K562 (cell line): ENCODE measurements around the gene CORO2A. TPM values are rescaled to one million over a fixed set of nuclear protein-coding genes. Genes with fewer than 3 reads are reported as not detected.

Source experiments
- BMI1 ChIP-seq: fragments of 150-350 bp; IDR thresholded peaks from 2 replicates; pipeline ENCODE4 v1.6.1; 2014; ENCODE audit warnings: low read length
- CREB5 ChIP-seq: fragments of 250-450 bp; sonication (Bioruptor Pico); IDR thresholded peaks from 2 replicates; pipeline ENCODE4 v1.5.0; 2020; ENCODE audit warnings: mild to moderate bottlenecking
- CUX1 ChIP-seq: fragments of 200-800 bp; sonication (Bioruptor generic); IDR thresholded peaks from 2 replicates; pipeline ENCODE4 v1.6.1; 2016; ENCODE audit warnings: missing genetic modification characterization, missing compliant biosample characterization
- CXXC5 ChIP-seq: fragments of 250-450 bp; sonication (Bioruptor Pico); IDR thresholded peaks from 2 replicates; pipeline ENCODE4 v1.8.0; 2022; ENCODE audit warnings: inconsistent platforms, mild to moderate bottlenecking, moderate library complexity
- DMBX1 ChIP-seq: fragments of 250-450 bp; sonication (Bioruptor Pico); IDR thresholded peaks from 2 replicates; pipeline ENCODE4 v1.8.0; 2022; ENCODE audit warnings: inconsistent platforms, mild to moderate bottlenecking, moderate library complexity, borderline replicate concordance
- GATAD2A ChIP-seq: fragments of 450-650 bp; IDR thresholded peaks from 2 replicates; pipeline ENCODE4 v1.6.1; 2017
- GTF2E2 ChIP-seq: fragments of 200-800 bp; sonication (Bioruptor generic); IDR thresholded peaks from 2 replicates; pipeline ENCODE4 v1.6.1; 2016; ENCODE audit warnings: missing genetic modification characterization, missing compliant biosample characterization
- ILF3 ChIP-seq: fragments of 450-650 bp; IDR thresholded peaks from 2 replicates; pipeline ENCODE4 v1.6.1; 2018; ENCODE audit warnings: antibody characterized with exemption, mild to moderate bottlenecking, moderate library complexity, borderline replicate concordance
- KDM5B ChIP-seq: fragments of 200-600 bp; sonication (generic); IDR thresholded peaks from 2 replicates; pipeline ENCODE4 v1.6.1; 2012; ENCODE audit warnings: low read depth, mild to moderate bottlenecking, moderate library complexity, low read length, control low read depth, inconsistent platforms; ENCODE audit not compliant: insufficient replicate concordance
- LARP7 ChIP-seq: fragments of 450-650 bp; IDR thresholded peaks from 2 replicates; pipeline ENCODE4 v1.6.1; 2016
- LCOR ChIP-seq: sonication (generic); formaldehyde crosslinking; IDR thresholded peaks from 2 replicates; pipeline ENCODE4 v1.8.0; 2022; ENCODE audit warnings: mild to moderate bottlenecking, missing genetic modification reagents
- MCM3 ChIP-seq: fragments of 450-650 bp; IDR thresholded peaks from 2 replicates; pipeline ENCODE4 v1.6.1; 2016
- PHB ChIP-seq: fragments of 250-450 bp; sonication (Bioruptor Pico); IDR thresholded peaks from 2 replicates; pipeline ENCODE4 v1.5.0; 2021
- SUPT5H ChIP-seq: fragments of 450-650 bp; IDR thresholded peaks from 2 replicates; pipeline ENCODE4 v1.6.1; 2016
- TBL1XR1 ChIP-seq, 2 experiments: IDR thresholded peaks; 2 replicates each; pipeline ENCODE4 v1.6.1; 2012; ENCODE audit warnings: improper control_type of control experiment in 2 of 2, low read length in 2 of 2, mild to moderate bottlenecking in 1 of 2
- TCF7 ChIP-seq: sonication (generic); IDR thresholded peaks from 2 replicates; pipeline ENCODE4 v1.6.1; 2016; ENCODE audit warnings: antibody characterized with exemption, borderline replicate concordance
- VEZF1 ChIP-seq: fragments of 200-800 bp; sonication (Bioruptor generic); IDR thresholded peaks from 2 replicates; pipeline ENCODE4 v1.6.1; 2017; ENCODE audit warnings: missing genetic modification characterization, missing compliant biosample characterization
- ZBTB7A ChIP-seq: IDR thresholded peaks from 2 replicates; pipeline ENCODE4 v1.6.1; 2011; ENCODE audit warnings: low read depth, mild to moderate bottlenecking, low read length, moderate library complexity, borderline replicate concordance; ENCODE audit not compliant: control insufficient read depth
- ZNF76 ChIP-seq: fragments of 250-450 bp; sonication (Bioruptor Pico); IDR thresholded peaks from 2 replicates; pipeline ENCODE4 v1.4.0; 2020; ENCODE audit warnings: mild to moderate bottlenecking, moderate library complexity, borderline replicate concordance
- polyA plus RNA-seq, 8 experiments: library from polyadenylated mRNA; depleted of rRNA in 4 of 8; stranded (reverse) in 5 of 8; unstranded in 3 of 8; fragments of >200 nt; fragmentation: Nextera tagmentation in 2 of 8; fragmentation: Illumina TruSeq in 1 of 8; extraction: Ambion mirVana in 2 of 8; extraction: Trizol in 1 of 8; gene quantifications; 2 replicates each; pipeline versions ENCODE4 v1.2.1 to v1.2.3, GENCODE V29; 2011 to 2014; ENCODE audit warnings: inconsistent platforms in 1 of 8, missing spikeins in 1 of 8
- total RNA-seq, 7 experiments: library from RNA; depleted of rRNA in 6 of 7; stranded (reverse); fragments of >200 nt in 6 of 7; fragmentation: Illumina TruSeq in 2 of 7; extraction: Trizol in 2 of 7; gene quantifications; 2 replicates each; pipeline versions ENCODE4 v1.2.1 to v1.2.3, GENCODE V29; 2011 to 2021; ENCODE audit warnings: low replicate concordance in 1 of 7
- TF ChIP-seq, protein P1 (sequence below): fragments of 450-650 bp; IDR thresholded peaks from 2 replicates; pipeline ENCODE4 v1.6.1; 2016; ENCODE audit warnings: low read depth, mild to moderate bottlenecking, moderate library complexity

Gene CORO2A
- total and polyA plus RNA-seq, 9 of the 15 experiments (the other 6 are each of a cell fraction or from before 2014, with no cell fraction given), result 9.5 to 26.6 (median 18.0) TPM

DNA sequence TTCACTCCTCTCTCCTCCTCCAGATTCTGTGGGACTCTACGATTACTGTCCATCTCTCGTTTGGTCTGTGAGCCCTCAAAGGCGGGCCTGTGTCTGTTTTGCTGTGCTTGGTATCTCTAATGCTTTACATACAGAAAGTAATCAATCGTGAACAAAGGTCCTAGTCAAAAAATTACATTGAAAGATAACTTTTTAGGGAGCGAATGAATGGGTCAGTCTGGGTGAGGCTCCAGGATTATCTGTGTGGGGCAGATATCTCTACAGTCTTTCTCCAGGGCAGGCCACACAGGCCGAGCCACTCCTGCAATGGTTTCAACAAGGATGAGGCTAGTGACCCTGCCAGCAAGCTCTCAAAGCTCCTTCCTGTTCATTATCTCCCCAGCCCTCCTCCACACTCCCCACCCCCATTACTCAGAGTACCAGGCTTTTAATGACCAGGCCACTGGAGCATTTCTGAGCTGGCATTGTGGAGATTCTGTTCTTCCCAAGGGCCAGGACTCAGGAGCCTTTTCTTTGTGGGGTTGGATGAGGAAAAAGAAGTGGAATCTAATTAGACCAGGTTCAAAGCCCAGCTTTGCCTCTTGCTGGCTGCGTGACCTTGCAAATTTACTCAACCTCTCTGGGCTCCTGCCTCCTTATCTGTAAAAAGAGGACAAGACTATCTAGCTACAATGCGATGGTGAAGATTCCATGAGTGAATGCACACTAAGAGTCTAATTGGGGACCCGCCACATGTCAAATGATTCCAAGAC is 10.2 kb downstream of the CORO2A start (continued):
- TF ChIP-seq VEZF1 (peak; percentile 64), CXXC5 (CRISPR knock-in tag) (peak; percentile 54), CUX1 (CRISPR knock-in tag) (peak; percentile 60; the same call in 1 of the 2 replicates), SUPT5H (no peak), TCF7 (0 out of 2 replicates have a peak, but pooled peaks have one; percentile 0), CREB5 (no peak), KDM5B (no peak), ILF3 (no peak), GTF2E2 (tag) (0 out of 2 replicates have a peak, but pooled peaks have one; percentile 24), DMBX1 (CRISPR knock-in tag) (peak; percentile 78), MCM3 (no peak), ZNF76 (no peak), LCOR (CRISPR knock-in tag) (peak; percentile 99), TBL1XR1 (IDR thresholded peaks at IDR 0.05; ENCODE audit: low read length in 2 of 2) (peak in 1 of 2 experiments; percentile 88; a peak in 3 of 4 replicates), GATAD2A (0 out of 2 replicates have a peak, but pooled peaks have one; percentile 83), PHB (no peak), ZBTB7A (peak; percentile 49; the same call in 1 of the 2 replicates), BMI1 (0 out of 2 replicates have a peak, but pooled peaks have one; percentile 8), LARP7 (no peak)
- TF ChIP-seq, protein P1, sequence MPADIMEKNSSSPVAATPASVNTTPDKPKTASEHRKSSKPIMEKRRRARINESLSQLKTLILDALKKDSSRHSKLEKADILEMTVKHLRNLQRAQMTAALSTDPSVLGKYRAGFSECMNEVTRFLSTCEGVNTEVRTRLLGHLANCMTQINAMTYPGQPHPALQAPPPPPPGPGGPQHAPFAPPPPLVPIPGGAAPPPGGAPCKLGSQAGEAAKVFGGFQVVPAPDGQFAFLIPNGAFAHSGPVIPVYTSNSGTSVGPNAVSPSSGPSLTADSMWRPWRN, result peak; percentile 62; the same call in 1 of the 2 replicates
